HCT116 (cell line): ENCODE data around the gene IFI27L2.

Source experiments
- ATF3 ChIP-seq: IDR thresholded peaks from 2 replicates; pipeline ENCODE4 v1.6.1; 2012
- CBX3 ChIP-seq: IDR thresholded peaks from 2 replicates; pipeline ENCODE4 v1.6.1; 2012; ENCODE audit warnings: low read depth
- EZH2 ChIP-seq: fragments of 200-600 bp; sonication (generic); IDR thresholded peaks from 2 replicates; pipeline ENCODE4 v1.6.1; 2017; ENCODE audit warnings: antibody characterized with exemption, mixed run types
- EZH2phosphoT487 ChIP-seq: fragments of 200-600 bp; IDR thresholded peaks from 2 replicates; pipeline ENCODE4 v1.6.1; 2018; ENCODE audit warnings: antibody characterized with exemption, borderline replicate concordance
- JUND ChIP-seq: IDR thresholded peaks from 2 replicates; pipeline ENCODE4 v1.6.1; 2012
- POLR2A ChIP-seq: IDR thresholded peaks from 2 replicates; pipeline ENCODE4 v1.7.0; 2011; ENCODE audit warnings: borderline replicate concordance; ENCODE audit not compliant: insufficient read depth, insufficient read length; ENCODE audit errors: extremely low read depth
- POLR2AphosphoS5 ChIP-seq: IDR thresholded peaks from 2 replicates; pipeline ENCODE4 v1.6.1; 2011; ENCODE audit warnings: mild to moderate bottlenecking, low read depth, low read length, moderate library complexity
- RAD21 ChIP-seq: IDR thresholded peaks from 2 replicates; pipeline ENCODE4 v1.6.1; 2012; ENCODE audit warnings: low read depth, mild to moderate bottlenecking
- REST ChIP-seq: IDR thresholded peaks from 2 replicates; pipeline ENCODE4 v1.6.1; 2012; ENCODE audit warnings: low read depth
- ZBTB33 ChIP-seq: IDR thresholded peaks from 2 replicates; pipeline ENCODE4 v1.6.1; 2011; ENCODE audit warnings: mild to moderate bottlenecking, low read length, moderate library complexity; ENCODE audit not compliant: insufficient replicate concordance; ENCODE audit errors: extremely low read depth
- TF ChIP-seq, protein P1 (sequence below), 3 experiments: fragments of 200-600 bp in 1 of 3; sonication (generic) in 1 of 3; IDR thresholded peaks in 2 of 3; conservative IDR thresholded peaks in 1 of 3; 2 replicates each; pipeline ENCODE4 v1.5.1; 2012 to 2017; ENCODE audit warnings: low read depth in 2 of 3, low read length in 2 of 3, antibody characterized with exemption in 1 of 3, borderline replicate concordance in 1 of 3, control low read depth in 1 of 3, mild to moderate bottlenecking in 1 of 3, mixed read lengths in 1 of 3, mixed run types in 1 of 3, moderate library complexity in 1 of 3; ENCODE audit not compliant: insufficient read depth in 1 of 3

GRCh38 chr14:94093418-94093817 is 36.0 kb downstream of the IFI27L2 start:
- TF ChIP-seq, protein P1, sequence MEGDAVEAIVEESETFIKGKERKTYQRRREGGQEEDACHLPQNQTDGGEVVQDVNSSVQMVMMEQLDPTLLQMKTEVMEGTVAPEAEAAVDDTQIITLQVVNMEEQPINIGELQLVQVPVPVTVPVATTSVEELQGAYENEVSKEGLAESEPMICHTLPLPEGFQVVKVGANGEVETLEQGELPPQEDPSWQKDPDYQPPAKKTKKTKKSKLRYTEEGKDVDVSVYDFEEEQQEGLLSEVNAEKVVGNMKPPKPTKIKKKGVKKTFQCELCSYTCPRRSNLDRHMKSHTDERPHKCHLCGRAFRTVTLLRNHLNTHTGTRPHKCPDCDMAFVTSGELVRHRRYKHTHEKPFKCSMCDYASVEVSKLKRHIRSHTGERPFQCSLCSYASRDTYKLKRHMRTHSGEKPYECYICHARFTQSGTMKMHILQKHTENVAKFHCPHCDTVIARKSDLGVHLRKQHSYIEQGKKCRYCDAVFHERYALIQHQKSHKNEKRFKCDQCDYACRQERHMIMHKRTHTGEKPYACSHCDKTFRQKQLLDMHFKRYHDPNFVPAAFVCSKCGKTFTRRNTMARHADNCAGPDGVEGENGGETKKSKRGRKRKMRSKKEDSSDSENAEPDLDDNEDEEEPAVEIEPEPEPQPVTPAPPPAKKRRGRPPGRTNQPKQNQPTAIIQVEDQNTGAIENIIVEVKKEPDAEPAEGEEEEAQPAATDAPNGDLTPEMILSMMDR (IDR thresholded peaks at IDR 0.05 in 2 of 3, conservative IDR thresholded peaks at IDR 0.05 in 1 of 3; ENCODE audit: borderline replicate concordance in 1 of 3, insufficient read depth in 1 of 3, low read depth in 2 of 3, low read length in 2 of 3) = no peak
- TF ChIP-seq JUND = no peak
- TF ChIP-seq ZBTB33 = no peak
- TF ChIP-seq EZH2 = no peak
- TF ChIP-seq RAD21 = no peak
- no peak for TF ChIP-seq REST
- no peak for TF ChIP-seq POLR2A
- no peak for TF ChIP-seq POLR2AphosphoS5
- no peak for TF ChIP-seq CBX3
- TF ChIP-seq ATF3 = no peak
- no peak for TF ChIP-seq EZH2phosphoT487
